ENCODE measurements around the gene SNTG2.
"Not testable (repeated sequence)": the region's sequence is repeated elsewhere in the genome, so short reads cannot be mapped to it uniquely, and the experiment has no call there.

Gene SNTG2

DNA sequence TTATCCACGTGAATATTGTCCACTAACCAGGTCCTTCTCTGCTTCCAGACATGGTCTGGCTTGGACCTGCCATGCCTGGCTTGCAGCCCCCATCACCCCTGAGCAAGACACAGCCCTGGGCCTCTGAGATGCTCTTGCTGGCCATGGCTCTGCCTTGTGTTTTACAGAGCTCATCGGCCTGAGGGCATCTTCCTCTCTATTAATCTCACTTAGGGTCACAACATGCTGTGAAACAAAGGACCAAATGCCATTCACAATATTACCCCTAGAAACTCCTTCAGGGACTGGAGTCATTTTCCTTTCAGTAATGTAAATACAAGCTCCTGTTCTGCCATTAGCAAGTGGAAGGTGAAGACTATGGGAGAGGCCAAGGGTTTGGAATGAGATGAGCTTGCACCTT is 455.8 kb downstream of the SNTG2 start:
- DNase-seq (ENCODE audit: low spot score), result no peak
- TF ChIP-seq CTCF (IDR thresholded peaks at IDR 0.05), result no peak
- no peak overlapping the region for H3K27ac ChIP-seq
- H3K4me3 ChIP-seq, result no peak overlapping the region

DNA sequence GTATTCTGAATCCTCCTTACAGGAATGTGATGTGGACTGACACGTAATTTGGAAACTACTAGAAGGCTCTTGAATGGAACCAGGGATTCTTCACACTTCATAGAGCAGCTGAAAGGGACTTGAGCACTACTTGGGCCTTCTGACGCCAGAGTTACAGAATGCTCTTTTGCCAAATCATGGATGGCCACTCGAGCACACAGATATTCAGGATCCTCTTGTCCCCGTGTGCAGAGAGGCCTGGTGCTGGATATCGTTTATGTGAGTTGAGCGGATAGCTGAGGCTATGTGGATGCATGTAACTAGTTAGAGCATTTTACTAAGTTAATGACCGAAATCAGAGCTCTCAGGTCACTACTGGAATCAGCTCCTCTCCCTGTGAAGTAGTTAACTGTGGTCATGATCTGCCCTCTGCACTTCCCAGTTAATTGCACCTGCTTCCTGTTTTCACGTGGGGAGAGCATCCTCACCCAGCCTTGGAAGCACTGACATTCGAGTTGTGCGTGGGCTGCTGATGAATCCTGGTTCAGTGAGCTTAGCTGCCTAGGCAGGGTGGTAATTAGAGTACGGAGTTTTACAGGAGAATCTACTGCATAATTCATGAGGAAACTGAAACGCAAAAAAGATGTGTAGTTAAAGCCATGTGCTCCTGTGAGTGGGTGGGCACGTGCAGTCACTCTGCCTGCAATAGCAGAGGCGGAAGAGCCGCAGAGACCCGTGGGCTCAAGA is 457.5 kb downstream of the SNTG2 start:
- no peak for TF ChIP-seq CTCF (IDR thresholded peaks at IDR 0.05)
- H3K27ac ChIP-seq, result no peak overlapping the region
- H3K4me3 ChIP-seq, result no peak overlapping the region
- DNase-seq (ENCODE audit: low spot score), result no peak

GRCh38 chr2:1413156-1413710 is 462.6 kb downstream of the SNTG2 start, which contains the start of gene TPO:
Gene TPO, plus strand, starts transcription at chr2:1413463. Its CDS starts 946 bp downstream, at chr2:1414409.
- Histone ChIP-seq H3K27ac (no peak within 1 kb of the TSS), H3K4me3 (no peak within 1 kb of the TSS)
- TF ChIP-seq CTCF (IDR thresholded peaks at IDR 0.05), result no peak
- no peak for DNase-seq (ENCODE audit: low spot score)

GRCh38 chr2:1414121-1414520 is 463.5 kb downstream of the SNTG2 start:
- Histone ChIP-seq H3K27ac (no peak overlapping the region), H3K4me3 (no peak overlapping the region)
- no peak for DNase-seq (ENCODE audit: low spot score)
- TF ChIP-seq CTCF (IDR thresholded peaks at IDR 0.05), result no peak

DNA sequence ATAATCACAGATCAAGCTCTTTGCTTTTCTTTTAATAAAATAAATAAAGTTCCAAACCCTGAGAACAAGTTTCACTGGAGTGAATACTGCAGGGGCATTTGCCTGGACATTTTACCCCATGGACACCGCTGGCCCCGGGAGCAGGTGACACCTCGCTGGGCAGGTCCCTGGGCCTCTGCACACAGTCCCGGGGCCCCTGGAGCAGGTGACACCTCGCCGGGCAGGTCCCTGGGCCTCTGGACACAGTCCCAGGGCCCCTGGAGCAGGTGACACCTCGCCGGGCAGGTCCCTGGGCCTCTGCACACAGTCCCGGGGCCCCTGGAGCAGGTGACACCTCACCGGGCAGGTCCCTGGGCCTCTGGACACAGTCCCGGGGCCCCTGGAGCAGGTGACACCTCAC is 464.3 kb downstream of the SNTG2 start:
- not testable (repeated sequence) for H3K27ac ChIP-seq; DNase-seq (ENCODE audit: low spot score); H3K4me3 ChIP-seq

DNA sequence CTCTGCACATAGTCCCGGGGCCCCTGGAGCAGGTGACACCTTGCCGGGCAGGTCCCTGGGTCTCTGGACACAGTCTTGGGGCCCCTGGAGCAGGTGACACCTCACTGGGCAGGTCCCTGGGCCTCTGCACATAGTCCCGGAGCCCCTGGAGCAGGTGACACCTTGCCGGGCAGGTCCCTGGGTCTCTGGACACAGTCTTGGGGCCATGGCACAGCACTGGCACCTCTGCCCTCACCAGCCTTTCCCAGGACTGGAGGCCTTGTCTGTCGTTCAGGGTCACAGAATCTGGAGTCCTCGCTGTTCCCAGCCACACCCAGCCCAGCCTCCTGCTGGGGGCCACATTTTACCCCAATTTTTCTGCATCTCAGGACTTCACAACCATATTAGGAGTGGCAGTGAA is 464.9 kb downstream of the SNTG2 start:
- no peak for TF ChIP-seq CTCF (IDR thresholded peaks at IDR 0.05)
- no peak overlapping the region for H3K27ac ChIP-seq
- no peak overlapping the region for H3K4me3 ChIP-seq
- DNase-seq (ENCODE audit: low spot score), result peak; percentile 43

Measured in coronary artery (tissue), 2 donors.